OCI-LY7 (cell line): Measurements from ENCODE around the gene MDK.

Experiments
- CTCF ChIP-seq: fragments of 200-600 bp; sonication (generic); conservative IDR thresholded peaks from 2 replicates; pipeline ENCODE4 v1.5.1; 2014; ENCODE audit warnings: mild to moderate bottlenecking, antibody characterized with exemption, low read length, moderate library complexity, mixed read lengths
- EZH2phosphoT487 ChIP-seq: fragments of 200-600 bp; sonication (generic); IDR thresholded peaks from 2 replicates; pipeline ENCODE4 v1.6.1; 2018; ENCODE audit warnings: low read depth, borderline replicate concordance, mild to moderate bottlenecking, mixed run types, antibody characterized with exemption, low read length, moderate library complexity, mixed read lengths

GRCh38 chr11:46332093-46332567 is 49.3 kb upstream of the MDK start:
- TF ChIP-seq CTCF (no peak), EZH2phosphoT487 (no peak)
